GM21390 (cell line): ENCODE data around the gene KRTAP12-4.
"Not testable (repeated sequence)": the region's sequence is repeated elsewhere in the genome, so short reads cannot be mapped to it uniquely, and the experiment has no call there.

Experiments used
- ATAC-seq: cut with Tn5 transposase; IDR thresholded peaks from one replicate; pipeline ENCODE4 v1.9.1; 2021; ENCODE audit not compliant: unreplicated experiment

KRTAP12-4 gene

GRCh38 chr21:44613386-44614155, 40.9 kb downstream of the KRTAP12-4 start:
- ATAC-seq = no peak

- ATAC-seq = no peak
Observed at GRCh38 chr21:44612669-44613229, 41.7 kb downstream of the KRTAP12-4 start.

- ATAC-seq = no peak
Observed at GRCh38 chr21:44612029-44612486, 42.4 kb downstream of the KRTAP12-4 start, which contains the start of gene KRTAP10-8. TSS of gene KRTAP10-8 (plus strand) at chr21:44612079. CDS start at chr21:44612101, 22 bp downstream.

- no peak for ATAC-seq
Observed at GRCh38 chr21:44611551-44611950, 42.9 kb downstream of the KRTAP12-4 start.

- not testable (repeated sequence) for ATAC-seq
Observed at GRCh38 chr21:44610157-44610843, 44.2 kb downstream of the KRTAP12-4 start.

- ATAC-seq = no peak
Observed at GRCh38 chr21:44609193-44609592, 45.3 kb downstream of the KRTAP12-4 start.

- ATAC-seq = no peak
Observed at GRCh38 chr21:44606495-44606894, 48.0 kb downstream of the KRTAP12-4 start.
